ENCODE results near the gene IL1RL1. TPM values are rescaled to one million over a fixed set of nuclear protein-coding genes. Genes with fewer than 3 reads are reported as not detected.

IL1RL1 gene
- total RNA-seq, 1 donor, result under 0.01 TPM

DNA sequence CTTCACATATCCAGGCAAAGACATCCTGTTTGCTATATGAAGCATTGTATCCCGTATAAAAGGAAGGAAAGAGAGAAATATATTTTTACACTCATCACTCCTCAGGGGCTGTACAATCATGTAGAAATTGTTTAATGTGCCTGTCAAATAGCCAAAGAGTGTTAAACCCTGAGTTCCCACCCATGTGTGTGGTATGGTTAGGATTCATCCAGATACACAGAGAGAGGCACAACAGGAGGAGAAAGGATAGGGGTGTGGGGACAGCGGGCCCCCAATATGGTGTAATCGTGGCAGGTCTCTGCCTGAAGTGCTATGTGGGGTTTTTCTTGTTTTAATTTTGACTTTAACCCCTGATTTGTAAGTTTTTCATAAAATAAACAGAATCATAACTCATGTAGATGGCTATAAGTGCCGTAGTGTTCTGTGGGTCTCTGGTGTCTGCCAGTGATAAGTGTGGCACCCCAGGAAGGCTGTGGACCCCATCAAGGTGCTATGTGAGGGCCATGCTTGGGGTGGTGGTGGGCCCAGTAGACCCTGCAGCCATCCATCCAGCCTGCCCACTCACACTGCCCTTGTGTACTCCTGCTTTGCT, 34.1 kb downstream of the IL1RL1 start:
- Histone ChIP-seq H3K9me3 (ENCODE audit: low read depth, low read length) (no peaks in the 10 kb centered on the region), H3K4me3 (ENCODE audit: insufficient read depth, low read length) (no peak overlapping the region), H3K4me1 (ENCODE audit: insufficient read depth, low read length) (no peaks in the 10 kb centered on the region), H2AFZ (ENCODE audit: low read length) (no peak overlapping the region), H3K36me3 (ENCODE audit: insufficient read depth, low read length) (no peaks in the 10 kb centered on the region), H3K4me2 (ENCODE audit: insufficient read depth, low read length) (no peak overlapping the region), H3K27me3 (ENCODE audit: insufficient read depth, low read length) (peaks cover 19% of the 10 kb centered on the region), H4K20me1 (ENCODE audit: insufficient read depth, low read length) (no peaks in the 10 kb centered on the region), H3K79me2 (ENCODE audit: insufficient read depth, low read length) (no peaks in the 10 kb centered on the region), H3K27ac (ENCODE audit: low read depth, low read length) (no peak overlapping the region)
- TF ChIP-seq, protein P1, sequence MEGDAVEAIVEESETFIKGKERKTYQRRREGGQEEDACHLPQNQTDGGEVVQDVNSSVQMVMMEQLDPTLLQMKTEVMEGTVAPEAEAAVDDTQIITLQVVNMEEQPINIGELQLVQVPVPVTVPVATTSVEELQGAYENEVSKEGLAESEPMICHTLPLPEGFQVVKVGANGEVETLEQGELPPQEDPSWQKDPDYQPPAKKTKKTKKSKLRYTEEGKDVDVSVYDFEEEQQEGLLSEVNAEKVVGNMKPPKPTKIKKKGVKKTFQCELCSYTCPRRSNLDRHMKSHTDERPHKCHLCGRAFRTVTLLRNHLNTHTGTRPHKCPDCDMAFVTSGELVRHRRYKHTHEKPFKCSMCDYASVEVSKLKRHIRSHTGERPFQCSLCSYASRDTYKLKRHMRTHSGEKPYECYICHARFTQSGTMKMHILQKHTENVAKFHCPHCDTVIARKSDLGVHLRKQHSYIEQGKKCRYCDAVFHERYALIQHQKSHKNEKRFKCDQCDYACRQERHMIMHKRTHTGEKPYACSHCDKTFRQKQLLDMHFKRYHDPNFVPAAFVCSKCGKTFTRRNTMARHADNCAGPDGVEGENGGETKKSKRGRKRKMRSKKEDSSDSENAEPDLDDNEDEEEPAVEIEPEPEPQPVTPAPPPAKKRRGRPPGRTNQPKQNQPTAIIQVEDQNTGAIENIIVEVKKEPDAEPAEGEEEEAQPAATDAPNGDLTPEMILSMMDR (IDR thresholded peaks at IDR 0.05; ENCODE audit: extremely low read depth, low read depth, low read length), result no peak
- no peak for DNase-seq (ENCODE audit: insufficient read length, low spot score, missing footprints)

DNA sequence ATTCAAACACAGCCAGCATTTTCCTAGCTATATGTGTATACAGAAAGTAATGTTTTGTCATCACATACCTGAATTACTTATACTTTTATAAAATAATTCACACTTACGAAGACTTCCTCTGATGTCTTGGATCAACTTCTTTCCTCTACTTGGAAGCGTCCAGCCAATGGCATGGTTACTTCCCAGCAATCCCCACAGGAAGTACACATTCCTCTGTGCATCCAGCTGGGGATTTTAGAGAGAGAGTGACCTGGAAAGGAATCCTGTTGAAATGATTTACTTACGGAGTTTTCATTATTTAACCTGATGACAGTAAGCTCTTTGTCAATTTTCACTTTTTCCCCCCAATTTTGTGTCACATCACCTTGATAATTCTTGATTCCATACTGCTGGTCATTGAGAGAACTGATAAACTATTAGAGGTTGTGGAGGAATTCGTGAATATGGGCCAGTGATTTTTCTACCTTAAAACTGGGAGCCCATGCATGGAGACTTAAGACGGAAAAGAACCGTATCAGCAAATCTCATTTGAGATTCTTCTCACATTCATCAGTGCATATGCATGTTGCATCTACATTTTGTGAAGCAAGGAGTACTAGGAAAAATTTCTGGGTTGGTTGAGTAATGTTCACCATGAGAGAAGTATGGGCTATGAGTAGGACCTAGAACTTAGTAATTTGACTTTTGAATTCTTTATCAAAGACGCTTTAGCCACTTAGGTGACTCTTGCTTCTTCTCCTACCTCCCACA, 35.2 kb downstream of the IL1RL1 start:
- no peaks in the 10 kb centered on the region for H3K9me3 ChIP-seq (ENCODE audit: low read depth, low read length)
- peaks cover 19% of the 10 kb centered on the region for H3K27me3 ChIP-seq (ENCODE audit: insufficient read depth, low read length)
- no peak overlapping the region for H3K4me2 ChIP-seq (ENCODE audit: insufficient read depth, low read length)
- H3K36me3 ChIP-seq (ENCODE audit: insufficient read depth, low read length), result no peaks in the 10 kb centered on the region
- no peak for DNase-seq (ENCODE audit: insufficient read length, low spot score, missing footprints)
- no peaks in the 10 kb centered on the region for H4K20me1 ChIP-seq (ENCODE audit: insufficient read depth, low read length)
- TF ChIP-seq, protein P1 (IDR thresholded peaks at IDR 0.05; ENCODE audit: extremely low read depth, low read depth, low read length), result no peak
- no peaks in the 10 kb centered on the region for H3K79me2 ChIP-seq (ENCODE audit: insufficient read depth, low read length)
- no peaks in the 10 kb centered on the region for H3K4me1 ChIP-seq (ENCODE audit: insufficient read depth, low read length)
- H3K4me3 ChIP-seq (ENCODE audit: insufficient read depth, low read length), result no peak overlapping the region
- no peak overlapping the region for H2AFZ ChIP-seq (ENCODE audit: low read length)
- no peak overlapping the region for H3K27ac ChIP-seq (ENCODE audit: low read depth, low read length)

DNA sequence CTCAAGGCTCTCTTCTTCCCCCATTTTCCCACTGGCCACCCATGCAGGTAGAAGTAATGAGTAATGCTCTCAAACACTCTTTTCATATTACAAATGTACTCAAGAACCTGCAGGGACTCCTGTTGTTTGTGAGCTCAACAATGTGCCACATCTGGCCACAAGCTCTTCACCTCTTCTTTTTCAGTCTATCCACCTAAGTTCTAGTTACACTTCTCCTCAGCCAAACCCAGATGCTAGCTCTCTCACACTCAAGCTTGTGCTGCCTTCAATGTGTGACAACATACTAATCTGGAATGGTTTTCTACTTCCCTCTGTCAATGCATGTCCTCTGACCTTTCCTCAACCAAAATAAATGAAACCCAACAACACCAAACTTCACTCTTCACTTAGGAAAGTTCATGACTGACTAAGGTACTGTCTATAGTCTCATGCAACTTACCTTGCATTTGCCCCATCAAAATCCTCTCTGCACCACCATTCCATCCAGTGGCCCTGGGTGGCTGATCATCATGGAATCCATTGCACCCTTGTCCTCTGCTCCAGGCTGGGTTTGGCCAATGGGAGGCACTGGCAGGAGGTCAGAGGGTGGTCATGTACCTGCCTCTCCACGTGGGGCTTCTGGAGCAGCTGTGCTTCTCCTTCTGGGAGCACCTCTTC, 38.9 kb downstream of the IL1RL1 start:
- Histone ChIP-seq H3K4me2 (ENCODE audit: insufficient read depth, low read length) (no peak overlapping the region), H2AFZ (ENCODE audit: low read length) (no peak overlapping the region), H3K79me2 (ENCODE audit: insufficient read depth, low read length) (no peaks in the 10 kb centered on the region), H3K27me3 (ENCODE audit: insufficient read depth, low read length) (peaks cover 15% of the 10 kb centered on the region), H4K20me1 (ENCODE audit: insufficient read depth, low read length) (no peaks in the 10 kb centered on the region), H3K9me3 (ENCODE audit: low read depth, low read length) (no peaks in the 10 kb centered on the region), H3K4me3 (ENCODE audit: insufficient read depth, low read length) (no peak overlapping the region), H3K27ac (ENCODE audit: low read depth, low read length) (no peak overlapping the region), H3K4me1 (ENCODE audit: insufficient read depth, low read length) (peaks cover 1% of the 10 kb centered on the region), H3K36me3 (ENCODE audit: insufficient read depth, low read length) (no peaks in the 10 kb centered on the region)
- DNase-seq (ENCODE audit: insufficient read length, low spot score, missing footprints), result no peak
- TF ChIP-seq, protein P1 (IDR thresholded peaks at IDR 0.05; ENCODE audit: extremely low read depth, low read depth, low read length), result no peak

Measured in osteoblast (primary cell).